ENCODE data around the gene HM13.
"Not testable (repeated sequence)": the region's sequence is repeated elsewhere in the genome, so short reads cannot be mapped to it uniquely, and the experiment has no call there.

Gene HM13

DNA sequence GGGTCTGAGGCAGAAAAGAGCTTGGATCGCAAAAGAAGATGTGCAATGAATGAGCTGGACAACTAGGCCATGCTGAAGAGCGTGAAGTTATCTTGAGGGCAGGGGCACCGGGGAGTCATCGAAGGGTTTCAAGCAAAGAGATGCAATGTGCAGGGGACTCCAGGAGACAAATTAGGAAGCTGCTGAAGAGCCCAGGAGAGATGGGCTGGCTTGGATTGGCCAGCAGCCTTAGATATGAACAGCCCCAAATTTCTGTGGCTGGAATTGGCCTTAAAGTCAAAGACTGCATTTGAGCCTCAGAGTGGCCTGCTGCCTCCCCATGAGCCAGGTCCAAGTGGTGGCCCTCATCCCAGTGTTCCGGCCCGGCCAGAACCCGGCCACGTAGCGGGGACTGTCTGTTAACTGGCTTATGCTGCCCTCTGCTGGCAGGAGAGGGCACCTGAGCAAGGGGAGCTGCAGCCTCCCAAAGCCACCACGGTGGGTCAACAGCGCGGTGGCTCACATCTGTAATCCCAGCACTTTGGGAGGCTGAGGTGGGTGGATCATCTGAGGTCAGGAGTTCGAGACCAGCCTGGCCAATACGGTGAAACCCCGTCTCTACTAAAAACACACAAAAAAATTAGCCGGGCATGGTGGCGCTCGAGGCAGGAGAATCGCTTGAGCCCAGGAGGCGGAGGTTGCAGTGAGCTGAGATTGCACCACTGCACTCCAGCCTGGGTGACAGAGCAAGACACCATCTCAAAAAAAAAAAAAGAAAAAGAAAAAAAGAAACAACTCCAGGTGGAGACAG lies 11.2 kb upstream of the HM13 start:
- peak; percentile 98 for TF ChIP-seq CTCF (IDR thresholded peaks at IDR 0.05; ENCODE audit: control extremely low read depth, extremely low read depth, low read depth, missing control alignments)
- CTCF ChIA-PET, result interaction anchor here (0.6 to 5.4 kb wide), 28 partner anchors 9 to 1969 kb away, joined by 3 to 77 read pairs (median 6); partner anchors contain the start of genes DEFB123, DEFB124, HM13 and ID1
- POLR2A ChIA-PET, result not testable (repeated sequence)

GRCh38 chr20:31505903-31506302 lies 8.3 kb upstream of the HM13 start:
- TF ChIP-seq CTCF (IDR thresholded peaks at IDR 0.05; ENCODE audit: control extremely low read depth, extremely low read depth, low read depth, missing control alignments), result no peak
- no peak for DNase-seq (ENCODE audit: extremely low spot score)
- ChIA-PET POLR2A (no interaction called here), CTCF (no interaction called here)

More for the DNA sequence above, 11.2 kb upstream of the HM13 start:
- peak; percentile 84 for DNase-seq (ENCODE audit: extremely low spot score)

DNA sequence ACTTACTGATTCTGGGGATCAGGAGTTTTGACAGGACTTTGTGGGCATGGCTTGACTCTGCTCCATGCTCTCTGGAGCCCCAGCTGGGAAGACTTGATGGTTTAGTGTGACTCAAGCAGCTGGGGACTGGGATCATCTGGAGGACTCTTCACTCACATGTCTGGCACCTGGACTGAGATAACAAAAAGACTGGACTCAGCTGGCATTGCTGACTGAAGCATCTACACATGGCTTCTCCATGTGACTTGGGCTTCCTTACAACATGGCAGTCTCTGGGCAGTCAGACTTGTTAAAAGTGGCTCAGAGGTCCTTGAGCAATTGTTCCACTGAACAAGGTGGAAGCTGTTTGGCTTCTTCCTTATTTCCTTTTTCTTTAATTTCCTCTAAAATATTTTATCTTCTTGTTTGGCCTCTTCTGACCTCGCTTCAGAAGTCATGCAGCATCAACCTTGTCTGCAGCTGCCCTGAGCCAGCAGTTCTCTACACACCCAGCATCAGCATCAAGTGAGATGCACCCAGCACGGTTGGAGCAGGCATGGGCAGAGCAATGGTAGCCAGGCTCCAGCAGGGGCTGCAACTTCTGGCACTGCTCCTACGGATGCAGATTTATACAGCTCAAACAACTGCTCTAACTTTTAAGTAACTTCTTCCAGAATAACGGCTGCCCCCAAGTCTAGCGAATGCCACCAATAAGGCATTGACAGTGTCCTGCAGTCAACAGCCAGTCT lies 5.6 kb upstream of the HM13 start:
- CTCF ChIA-PET, result interaction anchor here (1.2 to 1.6 kb wide), 7 partner anchors 11 to 104 kb away, joined by 3 to 5 read pairs (median 4); no protein-coding TSS in a partner anchor
- TF ChIP-seq CTCF (IDR thresholded peaks at IDR 0.05; ENCODE audit: control extremely low read depth, extremely low read depth, low read depth, missing control alignments), result no peak
- no peak for DNase-seq (ENCODE audit: extremely low spot score)
- POLR2A ChIA-PET, result no interaction called here

GRCh38 chr20:31515072-31515774 lies 981 bp downstream of the HM13 start:
- TF ChIP-seq CTCF (IDR thresholded peaks at IDR 0.05; ENCODE audit: control extremely low read depth, extremely low read depth, low read depth, missing control alignments), result no peak
- CTCF ChIA-PET, result interaction anchor here (1.1 to 1.6 kb wide), 5 partner anchors 12 to 98 kb away, joined by 3 to 7 read pairs (median 4); no protein-coding TSS in a partner anchor
- DNase-seq (ENCODE audit: extremely low spot score), result no peak
- POLR2A ChIA-PET, result no interaction called here

- no peak for TF ChIP-seq CTCF (IDR thresholded peaks at IDR 0.05; ENCODE audit: control extremely low read depth, extremely low read depth, low read depth, missing control alignments)
- DNase-seq (ENCODE audit: extremely low spot score), result no peak
- CTCF ChIA-PET, result interaction anchor here (1.3 to 1.6 kb wide), 3 partner anchors 12 to 97 kb away, joined by 3 to 7 read pairs (median 5); no protein-coding TSS in a partner anchor
- POLR2A ChIA-PET, result no interaction called here
Observed at GRCh38 chr20:31515775-31516107, 1.5 kb downstream of the HM13 start.

DNA sequence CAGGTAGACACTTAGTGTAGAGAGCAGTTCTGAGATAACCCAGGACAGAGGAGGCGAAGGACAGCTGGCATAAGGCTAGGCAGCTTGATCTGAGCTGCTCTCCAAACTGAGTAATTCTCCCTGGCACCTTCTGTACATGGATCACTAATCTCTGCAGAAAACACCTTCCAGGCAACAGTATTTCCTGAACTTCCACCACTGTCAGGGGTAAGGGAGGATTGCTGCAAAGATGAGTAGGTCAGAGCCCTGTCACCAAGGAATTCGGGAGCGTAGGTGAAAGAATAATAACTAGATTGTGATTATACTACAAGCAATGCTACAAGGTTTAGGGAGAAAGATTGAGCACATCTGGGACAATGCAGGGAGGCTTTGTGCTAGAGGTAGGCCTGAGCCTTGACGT lies 1.9 kb downstream of the HM13 start:
- TF ChIP-seq CTCF (IDR thresholded peaks at IDR 0.05; ENCODE audit: control extremely low read depth, extremely low read depth, low read depth, missing control alignments), result no peak
- CTCF ChIA-PET, result interaction anchor here (1.3 to 1.4 kb wide), 2 partner anchors 13 to 41 kb away, joined by 3 to 5 read pairs; no protein-coding TSS in a partner anchor
- POLR2A ChIA-PET, result no interaction called here
- DNase-seq (ENCODE audit: extremely low spot score), result no peak

Data from GM10248 (cell line).